ENCODE data around the gene PLXDC1.

PLXDC1 gene

GRCh38 chr17:39014044-39014794 is 137.2 kb downstream of the PLXDC1 start:
- peak; percentile 75 for DNase-seq (ENCODE audit: low read depth)

More at GRCh38 chr17:39014044-39014794, 137.2 kb downstream of the PLXDC1 start:
- no peak for TF ChIP-seq CTCF (conservative IDR thresholded peaks at IDR 0.05; ENCODE audit: control insufficient read depth, insufficient read depth, low read depth, low read length)
- no peak overlapping the region for H3K4me3 ChIP-seq (ENCODE audit: control insufficient read depth, low read depth, low read length)

Data from fibroblast of mammary gland (primary cell).